Glutamatergic neuron (in vitro differentiated cells): ENCODE results near the gene COMMD3. TPM values are rescaled to one million over a fixed set of nuclear protein-coding genes. Genes with fewer than 3 reads are reported as not detected.

Experiments used
- DNase-seq: peaks from one replicate; pipeline ENCODE4 v3.0.0; 2022
- H3K27ac Mint-ChIP-seq: one replicate; pipeline ENCODE4 v1.8.0; 2020; ENCODE audit warnings: mild to moderate bottlenecking, mixed read lengths, inconsistent platforms; ENCODE audit not compliant: unreplicated experiment
- H3K27me3 Mint-ChIP-seq: one replicate; pipeline ENCODE4 v1.8.0; 2020; ENCODE audit warnings: mild to moderate bottlenecking, moderate library complexity, mixed read lengths, inconsistent platforms; ENCODE audit not compliant: unreplicated experiment
- H3K36me3 Mint-ChIP-seq: one replicate; pipeline ENCODE4 v1.8.0; 2020; ENCODE audit warnings: mild to moderate bottlenecking, mixed read lengths, inconsistent platforms; ENCODE audit not compliant: unreplicated experiment
- H3K4me1 Mint-ChIP-seq: one replicate; pipeline ENCODE4 v1.8.0; 2020; ENCODE audit warnings: mild to moderate bottlenecking, low read depth, mixed read lengths, inconsistent platforms; ENCODE audit not compliant: unreplicated experiment
- H3K4me3 Mint-ChIP-seq: one replicate; pipeline ENCODE4 v1.8.0; 2020; ENCODE audit warnings: mild to moderate bottlenecking, mixed read lengths, inconsistent platforms; ENCODE audit not compliant: unreplicated experiment
- H3K9me3 Mint-ChIP-seq: one replicate; pipeline ENCODE4 v1.8.0; 2020; ENCODE audit warnings: mild to moderate bottlenecking, moderate library complexity, mixed read lengths, inconsistent platforms; ENCODE audit not compliant: unreplicated experiment
- total RNA-seq: library from RNA; stranded (reverse); fragmentation: NEBNext Ultra II Directional; extraction: Animal tissue kit (Norgen Biotek cat#: 25700); gene quantifications from one replicate; pipeline ENCODE4 v1.2.1, GENCODE V29; 2021; ENCODE audit not compliant: unreplicated experiment
- TF ChIP-seq, protein P1 (sequence below): fragments of 200-600 bp; sonication (generic); IDR thresholded peaks from one replicate; pipeline ENCODE4 v1.5.0; 2021; ENCODE audit not compliant: partially characterized antibody, unreplicated experiment

The COMMD3 gene
- total RNA-seq, 1 donor from 2014 or later = 31.7 TPM

DNA sequence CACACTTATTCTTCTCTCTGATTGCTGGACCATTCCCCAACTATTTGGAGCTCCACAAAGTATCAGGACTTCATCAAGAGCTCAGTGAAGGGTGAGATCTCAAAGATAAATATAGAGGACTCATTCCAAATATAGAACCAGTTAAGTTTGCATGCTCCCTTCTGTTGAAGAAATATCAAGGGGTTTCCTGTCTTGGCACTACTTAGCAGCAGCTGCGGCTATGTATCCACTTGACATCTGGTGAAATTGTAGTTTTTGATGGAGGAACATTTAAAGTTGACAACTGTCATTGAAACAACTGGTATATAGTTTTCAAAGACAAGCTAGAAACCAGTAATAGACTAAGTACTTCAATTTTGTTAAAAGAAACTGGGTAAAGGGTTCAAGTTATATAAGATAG is 28.1 kb downstream of the COMMD3 start:
- DNase-seq = no peak
- peaks cover 16% of the 10 kb centered on the region for H3K27me3 Mint-ChIP-seq
- H3K4me1 Mint-ChIP-seq = no peaks in the 10 kb centered on the region
- peaks cover 4% of the 10 kb centered on the region for H3K36me3 Mint-ChIP-seq
- TF ChIP-seq, protein P1, sequence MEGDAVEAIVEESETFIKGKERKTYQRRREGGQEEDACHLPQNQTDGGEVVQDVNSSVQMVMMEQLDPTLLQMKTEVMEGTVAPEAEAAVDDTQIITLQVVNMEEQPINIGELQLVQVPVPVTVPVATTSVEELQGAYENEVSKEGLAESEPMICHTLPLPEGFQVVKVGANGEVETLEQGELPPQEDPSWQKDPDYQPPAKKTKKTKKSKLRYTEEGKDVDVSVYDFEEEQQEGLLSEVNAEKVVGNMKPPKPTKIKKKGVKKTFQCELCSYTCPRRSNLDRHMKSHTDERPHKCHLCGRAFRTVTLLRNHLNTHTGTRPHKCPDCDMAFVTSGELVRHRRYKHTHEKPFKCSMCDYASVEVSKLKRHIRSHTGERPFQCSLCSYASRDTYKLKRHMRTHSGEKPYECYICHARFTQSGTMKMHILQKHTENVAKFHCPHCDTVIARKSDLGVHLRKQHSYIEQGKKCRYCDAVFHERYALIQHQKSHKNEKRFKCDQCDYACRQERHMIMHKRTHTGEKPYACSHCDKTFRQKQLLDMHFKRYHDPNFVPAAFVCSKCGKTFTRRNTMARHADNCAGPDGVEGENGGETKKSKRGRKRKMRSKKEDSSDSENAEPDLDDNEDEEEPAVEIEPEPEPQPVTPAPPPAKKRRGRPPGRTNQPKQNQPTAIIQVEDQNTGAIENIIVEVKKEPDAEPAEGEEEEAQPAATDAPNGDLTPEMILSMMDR = no peak
- H3K4me3 Mint-ChIP-seq = no peak overlapping the region
- H3K27ac Mint-ChIP-seq = no peak overlapping the region
- peaks cover 9% of the 10 kb centered on the region for H3K9me3 Mint-ChIP-seq

DNA sequence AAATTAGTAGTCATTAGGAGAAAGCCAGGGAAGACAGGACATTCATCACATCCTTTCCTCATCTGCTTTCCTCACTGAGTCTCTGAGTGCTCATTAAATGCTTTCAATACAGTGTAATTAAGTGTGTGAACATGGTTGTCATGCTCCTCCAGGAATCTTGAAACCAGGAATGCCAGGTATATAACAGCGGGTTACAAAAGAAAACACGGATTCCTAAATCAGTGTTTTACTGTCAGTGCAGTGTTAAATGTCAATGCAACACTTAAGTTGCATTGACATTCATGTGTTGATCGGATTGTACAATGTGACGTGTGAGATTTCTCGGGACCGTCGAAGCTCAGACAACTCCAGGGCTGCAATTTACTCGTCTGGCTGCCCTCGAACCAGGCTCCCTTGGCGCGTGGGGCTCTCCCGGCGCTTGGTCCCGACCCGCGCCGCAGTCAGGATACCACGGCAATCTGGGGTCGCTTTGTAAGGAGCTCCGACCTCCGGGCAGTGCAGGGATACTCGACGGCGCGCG is 28.7 kb downstream of the COMMD3 start:
- Mint-ChIP-seq H3K4me3 (peak overlapping the region; percentile 79), H3K27me3 (peaks cover 16% of the 10 kb centered on the region), H3K4me1 (no peaks in the 10 kb centered on the region), H3K27ac (no peak overlapping the region), H3K36me3 (peaks cover 4% of the 10 kb centered on the region), H3K9me3 (peaks cover 7% of the 10 kb centered on the region)
- TF ChIP-seq, protein P1 = no peak
- DNase-seq = no peak

DNA sequence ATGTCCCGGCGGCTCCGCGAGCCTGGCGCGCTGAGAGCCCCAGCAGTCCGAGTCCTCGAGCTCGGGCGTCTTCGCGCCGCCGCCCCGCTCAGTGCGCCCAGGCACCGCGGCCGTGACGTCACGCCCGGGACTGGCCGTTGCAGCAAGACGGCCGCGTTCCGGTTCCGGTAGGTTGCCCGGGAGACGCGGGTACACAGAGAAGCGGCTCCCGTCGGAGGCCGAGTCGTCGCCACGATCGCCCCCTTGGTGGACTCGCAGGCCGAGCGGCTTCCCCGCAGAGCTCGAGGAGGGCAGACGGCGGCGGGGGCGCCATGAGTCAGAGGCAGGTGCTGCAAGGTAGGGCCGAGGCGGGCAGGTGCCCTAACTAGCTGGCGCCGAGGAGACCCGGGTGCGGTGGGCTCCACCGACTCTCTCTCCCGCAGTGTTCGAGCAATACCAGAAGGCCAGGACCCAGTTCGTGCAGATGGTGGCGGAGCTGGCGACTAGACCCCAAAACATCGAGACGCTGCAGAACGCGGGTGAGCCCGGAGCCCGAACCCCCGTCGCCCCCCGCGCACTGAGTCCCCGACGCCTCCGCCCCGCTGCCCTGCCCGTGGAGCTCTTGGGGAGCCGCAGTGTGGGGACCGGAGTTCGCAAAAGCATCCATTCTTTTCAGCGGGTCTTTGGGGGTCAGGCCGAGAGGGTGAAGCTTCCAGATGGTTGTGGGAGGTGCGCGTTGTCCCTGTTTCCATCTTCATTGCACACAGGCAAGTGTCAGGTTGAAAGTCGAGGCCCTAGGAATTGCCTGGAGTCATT is 29.3 kb downstream of the COMMD3 start, which contains the start of gene SPAG6:
Gene SPAG6, plus strand, starts transcription at position 196 of the 795 bp plus-strand sequence. Its CDS starts 116 bp downstream, at position 312.
- Mint-ChIP-seq H3K27me3 (peaks cover 13% of the 10 kb centered on the region), H3K36me3 (peaks cover 4% of the 10 kb centered on the region)

DNA sequence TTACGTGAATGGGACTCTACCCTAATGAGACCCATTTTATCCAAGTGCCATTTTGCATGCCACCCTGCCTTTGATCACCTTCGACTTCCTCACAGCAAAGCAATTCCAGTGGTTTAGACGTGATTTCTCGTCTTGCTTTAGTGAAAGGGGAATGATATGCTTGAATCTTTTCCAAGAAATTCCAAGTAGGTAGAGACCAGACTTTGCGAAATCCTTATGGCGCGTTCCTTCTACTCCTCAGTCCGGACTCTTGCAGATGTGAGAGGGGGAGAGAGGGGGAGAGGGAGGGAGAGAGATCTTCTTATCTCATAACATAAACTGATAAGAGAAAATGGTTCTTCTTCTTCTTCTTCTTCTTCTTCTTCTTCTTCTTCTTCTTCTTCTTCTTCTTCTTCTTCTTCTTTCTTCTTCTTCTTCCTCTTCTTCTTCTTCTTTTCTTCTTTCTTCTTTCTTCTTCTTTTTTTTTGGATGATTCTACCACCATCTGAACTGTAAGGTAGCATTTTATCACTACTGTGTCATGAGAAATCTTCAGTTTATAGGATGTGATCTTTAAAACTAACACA is 30.0 kb downstream of the COMMD3 start:
- TF ChIP-seq, protein P1 = no peak
- Mint-ChIP-seq H3K4me3 (peak overlapping the region; percentile 73), H3K9me3 (peaks cover 3% of the 10 kb centered on the region), H3K4me1 (no peaks in the 10 kb centered on the region), H3K27ac (no peak overlapping the region), H3K36me3 (peaks cover 4% of the 10 kb centered on the region), H3K27me3 (peaks cover 13% of the 10 kb centered on the region)
- DNase-seq = no peak

More for the DNA sequence above, 29.3 kb downstream of the COMMD3 start, which contains the start of gene SPAG6:
- Mint-ChIP-seq H3K4me1 (no peaks in the 10 kb centered on the region), H3K4me3 (peak within 1 kb of the TSS; percentile 79), H3K9me3 (peaks cover 3% of the 10 kb centered on the region), H3K27ac (no peak within 1 kb of the TSS)
- DNase-seq = peak; percentile 64
- TF ChIP-seq, protein P1 = no peak
